SK-MEL-5 (cell line): Measurements from ENCODE around the gene INTS3. TPM values are rescaled to one million over a fixed set of nuclear protein-coding genes. Genes with fewer than 3 reads are reported as not detected.
"Not testable (repeated sequence)": the region's sequence is repeated elsewhere in the genome, so short reads cannot be mapped to it uniquely, and the experiment has no call there.

Experiments used
- DNase-seq: peaks from one replicate; pipeline ENCODE4 v3.0.0-alpha.2; 2016; ENCODE audit warnings: low read depth, low spot score
- in situ Hi-C: cut with HindIII; loops from 2 replicates; pipeline ENCODE4 v1.10.0; 2016; ENCODE audit warnings: low sequenced_read_pairs, high pct_unique_total_duplicates, low pct_unique_long_range_greater_than_20kb
- total RNA-seq: library from RNA; depleted of rRNA; stranded (reverse); fragments of >200 nt; shearing (Covaris generic); gene quantifications from 2 replicates; pipeline ENCODE4 v1.2.3, GENCODE V29; 2014

Gene INTS3
- total RNA-seq, 1 experiment from 2014 or later: 63.2 TPM

- DNase-seq: no peak
- in situ Hi-C loops: no loop called here
Measured at GRCh38 chr1:153770797-153771196, 42.9 kb downstream of the INTS3 start.

- in situ Hi-C loops: no loop called here
- no peak for DNase-seq
Measured at GRCh38 chr1:153771261-153771660, 43.4 kb downstream of the INTS3 start.

DNA sequence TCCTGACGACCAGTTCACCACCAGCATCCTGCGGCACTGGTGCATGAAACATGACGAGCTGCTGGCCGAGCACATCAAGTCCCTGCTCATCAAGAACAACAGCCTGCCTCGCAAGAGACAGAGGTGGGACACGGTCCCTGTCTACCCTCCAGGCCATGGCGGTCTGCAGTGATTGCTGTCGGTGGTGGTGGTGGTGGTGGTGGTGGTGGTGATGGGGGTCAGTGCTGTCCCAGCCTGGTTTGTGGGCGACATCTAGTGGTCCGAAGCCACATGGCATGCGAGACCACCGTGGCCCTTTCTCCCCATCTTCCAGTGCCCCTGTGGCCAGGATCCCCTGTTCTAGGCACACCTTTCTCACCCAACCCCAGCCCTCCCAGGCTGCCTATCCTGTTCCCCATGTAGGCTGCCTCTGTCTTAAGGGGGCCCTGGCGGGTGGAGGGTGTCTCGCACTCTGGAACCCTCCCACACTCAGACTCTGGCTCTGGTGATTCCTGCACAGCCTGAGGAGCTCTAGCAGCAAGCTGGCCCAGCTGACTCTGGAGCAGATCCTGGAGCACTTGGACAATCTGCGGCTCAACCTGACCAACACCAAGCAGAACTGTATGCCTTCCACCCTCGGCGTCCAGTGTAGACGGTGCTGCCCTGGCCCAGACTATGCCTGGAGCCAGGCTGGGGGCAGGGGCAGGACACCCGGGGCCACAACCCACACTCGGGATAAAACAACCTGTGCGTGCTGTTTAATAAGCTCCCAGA, 44.2 kb downstream of the INTS3 start:
- in situ Hi-C loops: no loop called here

GRCh38 chr1:153773096-153773921, 45.5 kb downstream of the INTS3 start:
- DNase-seq: peak; percentile 99
- in situ Hi-C loops: no loop called here

More for the DNA sequence above, 44.2 kb downstream of the INTS3 start:
- peak; percentile 60 for DNase-seq

DNA sequence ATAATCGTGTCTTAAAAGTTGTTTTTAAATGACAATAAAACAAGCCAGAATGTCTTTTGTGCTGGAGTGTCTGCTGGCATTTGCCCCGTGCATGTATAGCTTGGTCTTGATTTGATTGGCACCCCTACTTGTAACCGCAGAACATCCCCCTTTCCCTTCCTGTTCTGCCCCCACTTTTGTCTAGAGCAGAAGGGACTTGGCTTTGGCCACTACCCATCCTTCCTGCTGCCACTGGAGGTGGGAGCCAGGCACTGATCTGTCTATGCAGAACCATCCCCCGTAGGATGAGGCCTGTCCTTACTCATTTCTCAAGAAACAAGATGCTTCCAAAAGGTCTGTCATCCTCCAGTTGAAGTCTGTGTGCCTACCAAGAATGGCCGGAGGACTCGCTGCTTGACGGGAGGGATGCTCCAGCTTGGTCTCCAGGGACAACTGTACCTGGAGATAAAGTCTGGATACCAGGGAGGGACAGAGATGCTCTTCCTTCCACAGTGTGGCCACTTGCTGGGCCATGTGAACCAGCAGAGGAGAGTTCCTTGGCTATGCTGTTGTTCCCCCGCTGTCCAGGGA, 46.3 kb downstream of the INTS3 start:
- in situ Hi-C loops: no loop called here

GRCh38 chr1:153774780-153775457, 47.1 kb downstream of the INTS3 start, which contains the start of gene SLC27A3:
SLC27A3 (plus strand) TSS chr1:153775407; CDS start chr1:153775498, 91 bp downstream.
- in situ Hi-C loops: no loop called here
- peak; percentile 79 for DNase-seq

More for the DNA sequence above, 46.3 kb downstream of the INTS3 start:
- DNase-seq: no peak

GRCh38 chr1:153775458-153776327, 47.8 kb downstream of the INTS3 start:
- in situ Hi-C loops: no loop called here
- peak; percentile 90 for DNase-seq

- DNase-seq: no peak
- in situ Hi-C loops: no loop called here
Measured at GRCh38 chr1:153776352-153776751, 48.5 kb downstream of the INTS3 start.

- in situ Hi-C loops: no loop called here
- DNase-seq: no peak
Measured at GRCh38 chr1:153776845-153777370, 49.1 kb downstream of the INTS3 start.

DNA sequence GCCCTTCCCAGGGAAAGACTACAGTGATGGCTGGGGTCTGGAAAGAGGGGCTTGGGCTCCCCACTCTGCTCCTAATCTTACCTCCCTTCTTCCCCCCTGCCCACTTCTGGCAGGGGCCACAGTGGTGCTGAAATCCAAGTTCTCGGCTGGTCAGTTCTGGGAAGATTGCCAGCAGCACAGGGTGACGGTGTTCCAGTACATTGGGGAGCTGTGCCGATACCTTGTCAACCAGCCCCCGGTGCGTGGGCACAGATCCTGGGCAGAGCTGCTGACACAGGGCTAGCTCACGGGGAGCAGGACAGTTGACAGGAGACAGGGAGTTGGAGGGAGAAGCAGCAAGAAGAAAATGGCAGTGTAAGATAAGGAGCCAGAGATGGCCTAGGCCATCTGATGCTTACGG, 49.8 kb downstream of the INTS3 start:
- in situ Hi-C loops: no loop called here
- no peak for DNase-seq

DNA sequence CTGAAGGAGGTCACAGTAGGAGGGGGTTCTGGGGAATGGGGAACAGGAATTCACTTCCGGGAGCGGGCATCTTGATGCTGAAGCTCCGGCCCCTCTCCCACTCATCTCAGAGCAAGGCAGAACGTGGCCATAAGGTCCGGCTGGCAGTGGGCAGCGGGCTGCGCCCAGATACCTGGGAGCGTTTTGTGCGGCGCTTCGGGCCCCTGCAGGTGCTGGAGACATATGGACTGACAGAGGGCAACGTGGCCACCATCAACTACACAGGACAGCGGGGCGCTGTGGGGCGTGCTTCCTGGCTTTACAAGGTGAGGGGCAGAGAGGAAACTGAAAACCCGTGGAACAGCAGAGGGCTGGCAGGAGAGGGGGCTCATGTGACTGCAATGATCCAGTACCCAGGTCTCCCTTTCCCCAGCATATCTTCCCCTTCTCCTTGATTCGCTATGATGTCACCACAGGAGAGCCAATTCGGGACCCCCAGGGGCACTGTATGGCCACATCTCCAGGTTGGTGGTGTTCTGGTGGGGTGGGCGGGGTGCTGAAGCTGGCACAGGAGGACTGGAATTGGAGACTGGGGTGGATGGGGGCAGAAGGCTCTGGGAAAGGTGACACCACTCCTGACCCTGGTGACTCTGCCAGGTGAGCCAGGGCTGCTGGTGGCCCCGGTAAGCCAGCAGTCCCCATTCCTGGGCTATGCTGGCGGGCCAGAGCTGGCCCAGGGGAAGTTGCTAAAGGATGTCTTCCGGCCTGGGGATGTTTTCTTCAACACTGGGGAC, 50.4 kb downstream of the INTS3 start:
- in situ Hi-C loops: no loop called here

GRCh38 chr1:153778824-153779519, 51.1 kb downstream of the INTS3 start:
- in situ Hi-C loops: no loop called here
- DNase-seq: no peak

More for the DNA sequence above, 50.4 kb downstream of the INTS3 start:
- DNase-seq: no peak

- in situ Hi-C loops: no loop called here
- no peak for DNase-seq
Measured at GRCh38 chr1:153779781-153780541, 52.1 kb downstream of the INTS3 start.

- DNase-seq: no peak
- in situ Hi-C loops: no loop called here
Measured at GRCh38 chr1:153780551-153780950, 52.7 kb downstream of the INTS3 start.

DNA sequence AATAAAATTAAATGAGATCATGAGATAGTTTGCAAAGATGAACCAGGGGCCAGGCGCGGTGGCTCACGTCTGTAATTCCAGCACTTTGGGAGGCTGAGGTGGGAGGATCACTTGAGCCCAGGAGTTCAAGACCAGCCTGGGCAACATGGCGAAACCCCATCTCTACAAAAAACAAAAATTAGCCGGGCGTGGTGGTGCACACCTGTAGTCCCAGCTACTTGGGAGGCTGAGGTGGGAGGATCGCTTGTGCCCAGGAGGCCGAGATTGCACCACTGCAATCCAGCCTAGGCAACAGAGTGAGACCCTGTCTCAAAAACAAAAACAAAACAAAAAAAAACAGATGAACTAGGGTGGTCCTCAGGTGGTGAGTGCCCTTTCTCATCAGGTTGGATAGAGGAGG, 54.8 kb downstream of the INTS3 start:
- DNase-seq, in situ Hi-C loops: not testable (repeated sequence)
